ENCODE results near the gene HAAO. TPM values are rescaled to one million over a fixed set of nuclear protein-coding genes. Genes with fewer than 3 reads are reported as not detected.

Gene HAAO
- polyA plus RNA-seq, 1 experiment = 3.1 TPM

DNA sequence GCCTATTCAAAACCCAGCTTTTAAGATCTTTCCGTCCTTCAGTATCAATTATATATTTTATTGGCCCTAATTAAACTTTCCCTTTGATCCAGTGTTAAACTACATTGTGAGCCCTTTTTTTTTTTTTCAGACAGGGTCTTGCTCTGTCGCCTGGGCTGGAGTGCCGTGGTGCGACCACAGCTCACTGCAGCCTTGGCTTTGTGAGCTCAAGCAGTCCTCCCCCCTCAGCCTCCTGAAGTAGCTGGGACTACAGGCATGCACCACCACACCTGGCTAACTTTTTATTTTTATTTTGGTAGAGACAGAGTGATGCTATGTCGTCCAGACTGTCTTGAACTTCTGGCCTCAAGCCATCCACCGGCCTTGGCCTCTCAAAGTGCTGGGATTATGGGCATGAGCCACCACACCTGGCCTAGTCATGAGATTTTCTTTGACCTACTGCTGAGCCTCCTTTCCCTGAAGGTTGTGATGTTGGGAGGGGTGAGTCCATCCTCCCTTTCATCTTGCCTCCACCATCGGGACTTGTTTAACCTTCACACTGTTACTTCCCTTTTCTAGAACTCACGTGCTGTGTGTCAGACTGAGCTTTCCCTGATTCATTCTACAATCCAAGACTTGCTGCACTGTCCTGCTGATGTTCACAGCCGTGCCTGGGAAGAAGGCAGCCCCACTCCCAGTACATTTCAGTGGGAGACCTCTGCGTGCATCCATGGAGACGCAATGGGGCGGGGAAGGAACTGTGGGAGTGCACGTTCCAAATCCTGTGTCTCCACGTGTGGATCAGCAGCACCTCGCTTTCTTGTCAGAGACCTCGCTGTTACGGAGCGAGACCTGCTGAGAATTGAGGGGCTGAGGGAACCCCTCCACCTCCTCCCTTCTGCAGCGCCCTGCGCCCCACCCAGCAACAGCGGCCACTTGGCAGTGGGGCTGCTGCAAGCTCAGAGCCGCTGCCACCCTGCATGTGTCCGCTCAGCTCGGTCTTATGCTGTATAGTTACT is 39.3 kb downstream of the HAAO start:
- ChIA-PET POLR2A (interaction anchor here (0.6 kb wide), 1 partner anchor 442 kb away, joined by 3 read pairs; no protein-coding TSS in a partner anchor), CTCF (no interaction called here)
- no peak for TF ChIP-seq CTCF (IDR thresholded peaks at IDR 0.05; ENCODE audit: low read depth, low read length)
- Histone ChIP-seq H3K9me3 (ENCODE audit: control insufficient read depth, insufficient read depth, low read length) (no peaks in the 10 kb centered on the region), H3K27ac (ENCODE audit: low read depth, low read length) (no peak overlapping the region), H3K27me3 (ENCODE audit: control insufficient read depth, insufficient read depth, low read length) (no peaks in the 10 kb centered on the region), H3K4me3 (ENCODE audit: low read depth, low read length) (no peak overlapping the region)
- no peak for DNase-seq (ENCODE audit: low read depth, low spot score)

DNA sequence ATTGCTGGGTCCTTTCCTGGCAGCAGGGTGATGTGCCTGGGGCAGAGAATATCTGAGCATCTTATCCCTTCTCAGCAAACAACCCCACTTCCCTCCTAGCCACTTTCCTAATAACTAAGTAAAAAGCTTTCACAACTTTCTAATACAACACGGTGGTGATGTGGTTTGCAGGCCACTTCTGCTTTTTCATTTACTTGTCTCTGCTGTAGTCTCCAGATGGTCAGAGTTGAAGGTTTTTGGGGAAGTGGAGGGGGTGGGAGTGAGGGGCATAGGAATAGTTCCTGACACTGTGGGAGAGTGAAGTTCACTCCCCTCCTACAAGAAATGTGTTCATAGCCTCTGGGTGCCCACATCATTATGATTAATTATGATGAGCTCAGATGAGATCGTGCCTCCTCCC is 40.1 kb downstream of the HAAO start:
- no peaks in the 10 kb centered on the region for H3K27me3 ChIP-seq (ENCODE audit: control insufficient read depth, insufficient read depth, low read length)
- no peak overlapping the region for H3K4me3 ChIP-seq (ENCODE audit: low read depth, low read length)
- ChIA-PET POLR2A (no interaction called here), CTCF (no interaction called here)
- no peak for TF ChIP-seq CTCF (IDR thresholded peaks at IDR 0.05; ENCODE audit: low read depth, low read length)
- no peak for DNase-seq (ENCODE audit: low read depth, low spot score)
- H3K9me3 ChIP-seq (ENCODE audit: control insufficient read depth, insufficient read depth, low read length) = no peaks in the 10 kb centered on the region
- no peak overlapping the region for H3K27ac ChIP-seq (ENCODE audit: low read depth, low read length)

DNA sequence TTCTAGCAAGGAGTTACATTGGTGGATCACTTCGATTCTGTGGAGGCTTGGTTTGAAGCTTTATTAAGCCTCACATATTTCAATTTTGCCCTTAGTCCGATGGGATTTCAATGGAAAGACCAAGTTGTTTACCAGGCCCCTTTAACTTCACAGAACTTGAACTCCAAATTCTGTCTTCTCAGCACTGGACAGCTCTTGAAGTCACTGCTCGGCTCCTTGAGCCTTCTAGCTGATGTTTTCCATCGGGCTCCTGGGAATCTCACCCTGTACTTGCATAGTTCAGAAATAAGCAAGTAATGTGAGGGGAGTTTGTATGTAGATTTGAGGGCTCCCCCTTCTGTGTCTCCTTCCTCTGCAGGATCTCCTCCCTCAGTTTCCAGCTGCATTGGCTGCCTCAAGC is 43.5 kb downstream of the HAAO start:
- TF ChIP-seq CTCF (IDR thresholded peaks at IDR 0.05; ENCODE audit: low read depth, low read length) = no peak
- CTCF ChIA-PET = no interaction called here
- DNase-seq (ENCODE audit: low read depth, low spot score) = no peak
- no peaks in the 10 kb centered on the region for H3K9me3 ChIP-seq (ENCODE audit: control insufficient read depth, insufficient read depth, low read length)
- H3K4me3 ChIP-seq (ENCODE audit: low read depth, low read length) = no peak overlapping the region
- POLR2A ChIA-PET = no interaction called here
- no peak overlapping the region for H3K27ac ChIP-seq (ENCODE audit: low read depth, low read length)
- H3K27me3 ChIP-seq (ENCODE audit: control insufficient read depth, insufficient read depth, low read length) = no peaks in the 10 kb centered on the region

DNA sequence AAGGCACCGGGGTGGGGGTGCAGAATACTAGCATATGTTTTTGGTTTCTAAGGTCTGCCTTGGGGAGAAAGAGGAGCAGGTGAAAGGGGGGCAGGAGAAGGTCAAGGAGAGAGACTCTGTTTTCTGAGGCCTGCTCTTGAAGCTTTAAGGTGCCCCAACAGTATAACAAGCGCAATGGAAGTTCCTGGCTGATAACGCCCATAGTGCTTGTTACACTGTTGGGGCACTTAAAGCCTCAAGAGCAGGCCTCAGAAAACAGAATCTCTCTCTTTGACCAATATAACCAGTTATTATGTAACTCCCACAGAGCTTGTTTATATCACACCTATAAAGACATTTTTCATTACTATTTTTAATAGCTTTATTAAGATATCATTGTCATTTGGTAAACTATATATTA is 45.0 kb downstream of the HAAO start:
- CTCF ChIA-PET = no interaction called here
- POLR2A ChIA-PET = interaction anchor here (0.6 kb wide), 1 partner anchor 79 kb away, joined by 6 read pairs; no protein-coding TSS in a partner anchor
- no peak overlapping the region for H3K4me3 ChIP-seq (ENCODE audit: low read depth, low read length)
- DNase-seq (ENCODE audit: low read depth, low spot score) = no peak
- no peak for TF ChIP-seq CTCF (IDR thresholded peaks at IDR 0.05; ENCODE audit: low read depth, low read length)
- no peak overlapping the region for H3K27ac ChIP-seq (ENCODE audit: low read depth, low read length)
- no peaks in the 10 kb centered on the region for H3K9me3 ChIP-seq (ENCODE audit: control insufficient read depth, insufficient read depth, low read length)
- no peaks in the 10 kb centered on the region for H3K27me3 ChIP-seq (ENCODE audit: control insufficient read depth, insufficient read depth, low read length)

DNA sequence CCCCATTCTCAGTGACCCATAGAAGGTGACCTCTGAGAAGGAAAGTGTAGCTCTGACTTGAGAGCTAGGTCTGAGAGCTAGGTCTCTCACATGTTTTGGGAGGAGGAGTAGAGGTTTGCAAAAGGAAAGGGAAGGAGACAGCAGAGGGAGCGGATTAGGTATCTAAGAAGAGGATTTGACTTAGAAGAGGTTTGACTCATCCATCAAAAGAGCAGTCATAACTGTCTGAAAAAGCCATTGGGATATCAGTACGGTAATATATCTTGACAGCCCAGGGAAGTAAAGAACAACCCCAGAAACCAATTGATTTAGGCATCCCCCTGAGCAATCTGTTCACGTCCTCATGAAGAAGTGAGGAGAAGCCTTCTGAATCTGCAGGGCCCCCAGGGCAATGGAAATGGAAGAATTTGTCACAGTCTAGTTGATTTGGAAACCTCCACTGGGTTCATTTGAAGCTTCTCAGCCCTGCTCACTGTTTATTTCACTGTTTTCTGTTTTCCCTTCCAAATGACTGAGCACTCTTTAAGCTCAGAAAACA is 47.8 kb downstream of the HAAO start:
- POLR2A ChIA-PET = no interaction called here
- Histone ChIP-seq H3K27me3 (ENCODE audit: control insufficient read depth, insufficient read depth, low read length) (no peaks in the 10 kb centered on the region), H3K4me3 (ENCODE audit: low read depth, low read length) (no peak overlapping the region), H3K9me3 (ENCODE audit: control insufficient read depth, insufficient read depth, low read length) (no peaks in the 10 kb centered on the region), H3K27ac (ENCODE audit: low read depth, low read length) (no peak overlapping the region)
- DNase-seq (ENCODE audit: low read depth, low spot score) = no peak
- CTCF ChIA-PET = no interaction called here
- no peak for TF ChIP-seq CTCF (IDR thresholded peaks at IDR 0.05; ENCODE audit: low read depth, low read length)

All from AG04450 (cell line).